ENCODE results near the gene SERTAD2.

Gene SERTAD2

DNA sequence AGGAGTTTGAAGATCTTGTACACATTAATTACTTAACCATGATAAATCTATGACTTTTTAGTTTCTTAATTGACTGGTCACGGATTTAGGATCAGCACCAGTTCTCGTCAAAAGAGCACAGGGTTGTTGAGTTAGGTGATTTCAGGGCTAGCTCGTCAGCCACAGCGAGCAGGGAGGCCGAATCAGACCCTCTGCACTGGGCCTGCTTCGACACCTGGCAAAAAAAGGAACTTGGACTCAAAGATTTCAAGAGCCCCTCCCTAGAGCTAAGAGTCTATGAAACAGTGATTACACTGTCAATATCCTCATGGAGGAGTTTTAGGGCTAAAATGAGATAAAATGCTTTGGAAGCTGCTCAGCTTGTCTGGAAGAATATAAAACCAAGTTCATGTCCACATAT, 4.6 kb upstream of the SERTAD2 start:
- no peak for TF ChIP-seq ZFX (IDR thresholded peaks at IDR 0.05; ENCODE audit: borderline replicate concordance)
- TF ChIP-seq, protein P1, sequence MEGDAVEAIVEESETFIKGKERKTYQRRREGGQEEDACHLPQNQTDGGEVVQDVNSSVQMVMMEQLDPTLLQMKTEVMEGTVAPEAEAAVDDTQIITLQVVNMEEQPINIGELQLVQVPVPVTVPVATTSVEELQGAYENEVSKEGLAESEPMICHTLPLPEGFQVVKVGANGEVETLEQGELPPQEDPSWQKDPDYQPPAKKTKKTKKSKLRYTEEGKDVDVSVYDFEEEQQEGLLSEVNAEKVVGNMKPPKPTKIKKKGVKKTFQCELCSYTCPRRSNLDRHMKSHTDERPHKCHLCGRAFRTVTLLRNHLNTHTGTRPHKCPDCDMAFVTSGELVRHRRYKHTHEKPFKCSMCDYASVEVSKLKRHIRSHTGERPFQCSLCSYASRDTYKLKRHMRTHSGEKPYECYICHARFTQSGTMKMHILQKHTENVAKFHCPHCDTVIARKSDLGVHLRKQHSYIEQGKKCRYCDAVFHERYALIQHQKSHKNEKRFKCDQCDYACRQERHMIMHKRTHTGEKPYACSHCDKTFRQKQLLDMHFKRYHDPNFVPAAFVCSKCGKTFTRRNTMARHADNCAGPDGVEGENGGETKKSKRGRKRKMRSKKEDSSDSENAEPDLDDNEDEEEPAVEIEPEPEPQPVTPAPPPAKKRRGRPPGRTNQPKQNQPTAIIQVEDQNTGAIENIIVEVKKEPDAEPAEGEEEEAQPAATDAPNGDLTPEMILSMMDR (IDR thresholded peaks at IDR 0.05): no peak
- no peak overlapping the region for H3K27ac ChIP-seq

DNA sequence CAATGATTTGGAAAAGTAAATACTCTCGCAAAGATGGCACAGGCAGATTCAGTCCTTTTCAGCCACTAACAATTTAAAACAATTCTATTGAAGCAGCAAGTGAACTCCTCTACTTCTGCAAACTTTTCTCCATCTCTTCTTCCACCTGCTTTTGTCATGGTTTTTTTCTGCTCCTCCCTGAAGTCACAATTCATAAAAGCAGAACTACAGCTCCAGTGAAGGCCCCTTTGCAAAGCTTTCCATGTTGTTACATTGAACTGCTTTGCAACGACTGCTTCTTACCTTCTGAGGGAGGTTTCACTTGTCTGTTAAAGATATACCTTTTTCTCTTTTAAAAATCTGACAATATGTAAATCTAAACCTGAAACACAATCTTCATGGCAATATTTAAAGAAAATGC, 3.7 kb upstream of the SERTAD2 start:
- H3K27ac ChIP-seq: no peak overlapping the region
- TF ChIP-seq, protein P1 (IDR thresholded peaks at IDR 0.05): no peak
- no peak for TF ChIP-seq ZFX (IDR thresholded peaks at IDR 0.05; ENCODE audit: borderline replicate concordance)

DNA sequence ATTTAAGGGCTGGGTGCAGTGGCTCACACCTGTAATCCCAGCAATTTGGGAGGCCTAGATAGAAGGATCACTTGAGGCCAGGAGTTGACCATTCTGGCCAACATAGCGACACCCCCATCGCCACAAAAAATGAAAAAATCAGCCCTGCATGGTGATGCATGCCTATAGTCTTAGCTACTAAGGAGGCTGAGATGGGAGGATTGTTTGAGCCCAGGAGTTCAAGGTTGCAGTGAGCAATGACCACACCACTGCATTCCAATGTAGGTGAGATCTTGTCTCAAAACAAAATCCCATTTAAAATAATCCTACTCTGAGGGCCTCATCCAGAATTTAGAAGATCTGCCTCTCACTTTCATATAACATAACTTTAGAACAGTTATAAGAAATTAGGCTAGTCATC, 2.7 kb upstream of the SERTAD2 start:
- H3K27ac ChIP-seq: no peak overlapping the region

DNA sequence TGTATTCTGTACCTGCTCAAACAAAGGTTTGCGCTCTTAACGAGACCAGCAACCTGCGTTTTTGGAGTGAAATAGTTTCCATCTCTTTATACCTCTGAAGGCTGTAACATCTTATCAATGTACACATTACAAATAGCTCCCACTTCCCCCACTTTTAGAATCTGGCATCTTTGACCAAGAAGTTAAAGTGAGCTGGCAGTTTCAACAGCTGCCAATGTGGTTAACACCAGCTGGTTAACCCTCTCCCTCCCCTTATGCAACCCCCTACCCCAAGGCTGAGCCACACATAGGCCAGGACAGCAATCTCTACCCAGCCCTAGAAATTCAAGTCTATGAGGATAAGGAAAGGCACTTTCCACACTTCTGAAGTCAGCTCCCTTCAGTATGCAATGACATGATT, 2.2 kb upstream of the SERTAD2 start:
- TF ChIP-seq, protein P1 (IDR thresholded peaks at IDR 0.05): no peak
- no peak for TF ChIP-seq ZFX (IDR thresholded peaks at IDR 0.05; ENCODE audit: borderline replicate concordance)
- H3K27ac ChIP-seq: no peak overlapping the region

More for the DNA sequence above, 2.7 kb upstream of the SERTAD2 start:
- no peak for TF ChIP-seq ZFX (IDR thresholded peaks at IDR 0.05; ENCODE audit: borderline replicate concordance)
- TF ChIP-seq, protein P1 (IDR thresholded peaks at IDR 0.05): no peak

DNA sequence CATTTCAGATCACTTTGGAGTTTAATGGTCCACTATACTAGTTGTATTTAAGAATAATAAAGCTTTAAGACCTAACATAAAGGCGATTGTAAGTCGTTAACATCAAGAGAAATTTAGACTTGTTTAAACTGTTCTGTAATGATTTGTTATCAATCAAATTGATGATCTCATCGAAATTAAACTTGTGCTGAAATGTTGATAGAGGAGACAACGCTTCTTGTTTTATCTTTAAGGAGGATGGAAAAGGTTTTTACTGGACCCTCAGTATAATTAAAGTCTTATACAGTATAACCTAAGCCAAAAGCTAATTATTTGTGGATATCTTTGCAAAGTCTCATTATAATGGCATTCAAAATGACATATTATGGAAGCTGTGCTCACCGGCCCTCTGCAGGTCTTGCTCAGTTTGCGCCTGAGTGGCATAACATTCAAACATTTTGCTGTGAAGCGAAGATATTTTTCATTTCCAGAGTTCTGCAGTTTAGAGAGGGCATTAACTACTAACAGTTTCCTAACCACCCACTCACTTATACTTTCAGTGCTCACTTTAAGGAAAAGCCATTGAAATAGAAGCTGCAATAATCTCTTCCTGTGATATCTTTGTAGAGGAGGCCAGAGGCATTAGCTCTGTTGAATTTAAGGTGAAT, 1.4 kb upstream of the SERTAD2 start:
- no peak overlapping the region for H3K27ac ChIP-seq
- TF ChIP-seq, protein P1 (IDR thresholded peaks at IDR 0.05): peak; percentile 46
- TF ChIP-seq ZFX (IDR thresholded peaks at IDR 0.05; ENCODE audit: borderline replicate concordance): no peak

DNA sequence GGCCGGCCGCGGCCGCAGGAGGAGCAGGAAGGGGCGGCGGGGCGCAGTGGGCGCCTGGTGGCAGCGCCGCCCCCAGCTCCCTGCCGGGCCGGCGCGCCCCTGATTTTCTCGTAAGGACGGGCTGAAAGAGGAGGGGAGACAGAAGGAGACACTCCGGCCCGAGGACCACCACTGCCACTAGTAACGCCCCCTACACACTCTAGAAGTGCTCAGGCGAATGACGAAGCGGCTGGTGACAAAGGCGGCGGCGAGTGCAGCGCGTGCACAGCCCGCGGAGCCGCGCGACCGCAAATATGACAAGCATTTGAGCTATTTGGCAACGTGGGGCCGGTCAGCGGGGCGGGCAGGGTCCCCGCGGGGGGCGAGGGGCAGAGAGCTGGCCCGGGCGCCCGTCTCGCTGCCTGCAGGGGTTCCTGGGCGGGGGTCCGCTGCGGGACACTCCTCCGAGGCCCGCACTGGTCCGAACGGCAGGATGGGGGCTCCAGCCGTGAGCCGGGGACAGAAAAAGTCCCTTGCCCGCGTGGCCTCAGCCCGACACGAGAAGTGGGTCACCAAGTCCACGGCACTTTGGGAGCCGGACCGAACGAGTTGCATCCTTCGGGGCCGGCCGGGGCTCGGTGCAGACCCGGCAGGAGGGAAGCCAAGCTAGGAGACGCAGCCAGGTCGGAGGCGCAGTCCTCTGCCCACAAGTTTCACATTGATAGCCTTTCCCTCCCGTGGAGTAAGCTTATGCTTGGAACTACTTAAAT, 524 bp upstream of the SERTAD2 start:
- TF ChIP-seq, protein P1 (IDR thresholded peaks at IDR 0.05): no peak
- no peak for TF ChIP-seq ZFX (IDR thresholded peaks at IDR 0.05; ENCODE audit: borderline replicate concordance)
- H3K27ac ChIP-seq: peak overlapping the region; percentile 96

Measured in 22Rv1 (cell line).